Peyer's patch (tissue), 4 donors: ENCODE data around the gene CDK5RAP1. TPM values are rescaled to one million over a fixed set of nuclear protein-coding genes. Genes with fewer than 3 reads are reported as not detected.
A peak's percentile ranks its signal among the peaks of the same experiment; 100 is the strongest.
"Not testable (repeated sequence)": the region's sequence is repeated elsewhere in the genome, so short reads cannot be mapped to it uniquely, and the experiment has no call there.

Experiments
- DNase-seq, 3 donors: peaks; one replicate each; pipeline ENCODE4 v3.0.0-alpha.2; 2017 to 2019
- H3K27ac ChIP-seq, 4 donors: fragments of 200-600 bp; sonication (generic); one replicate each; pipeline ENCODE4 v1.5.1; 2016 to 2019
- H3K27me3 ChIP-seq, 2 donors: fragments of 200-600 bp; sonication (generic); one replicate each; pipeline ENCODE4 v1.5.1; 2019
- H3K36me3 ChIP-seq, 3 donors: fragments of 200-600 bp; sonication (generic); one replicate each; pipeline ENCODE4 v1.5.1; 2016 to 2019
- H3K4me1 ChIP-seq, 4 donors: fragments of 200-600 bp; sonication (generic); one replicate each; pipeline ENCODE4 v1.5.1; 2016 to 2019
- H3K4me3 ChIP-seq, 4 donors: fragments of 200-600 bp; sonication (generic); 1 replicate in 3 of 4; 2 replicates in 1 of 4; pipeline ENCODE4 v1.5.1; 2016 to 2019; ENCODE audit warnings: mild to moderate bottlenecking in 1 of 4
- H3K9me3 ChIP-seq, 4 donors: fragments of 200-600 bp; sonication (generic); one replicate each; pipeline ENCODE4 v1.5.1; 2016 to 2019; ENCODE audit warnings: mild to moderate bottlenecking in 1 of 4
- POLR2A ChIP-seq, 2 donors: fragments of 450-650 bp; IDR thresholded peaks; one replicate each; pipeline ENCODE4 v1.5.1; 2017; ENCODE audit warnings: antibody characterized with exemption in 2 of 2, mild to moderate bottlenecking in 2 of 2, moderate library complexity in 2 of 2
- total RNA-seq, 4 donors: library from RNA; depleted of rRNA; stranded (reverse); fragments of >200 nt; gene quantifications; one replicate each; pipeline ENCODE4 v1.1.0, GENCODE V29; 2016
- TF ChIP-seq, protein P1 (sequence below), 6 experiments: fragments of 450-650 bp in 4 of 6; fragments of 200-600 bp in 2 of 6; sonication (generic) in 1 of 6; IDR thresholded peaks; one replicate each; pipeline ENCODE4 v1.5.1; 2017 to 2019; ENCODE audit warnings: antibody characterized with exemption in 6 of 6, mild to moderate bottlenecking in 3 of 6, moderate library complexity in 1 of 6

CDK5RAP1 gene
- total RNA-seq, 4 donors from 2014 or later: 23.5 to 47.0 (median 30.9) TPM

DNA sequence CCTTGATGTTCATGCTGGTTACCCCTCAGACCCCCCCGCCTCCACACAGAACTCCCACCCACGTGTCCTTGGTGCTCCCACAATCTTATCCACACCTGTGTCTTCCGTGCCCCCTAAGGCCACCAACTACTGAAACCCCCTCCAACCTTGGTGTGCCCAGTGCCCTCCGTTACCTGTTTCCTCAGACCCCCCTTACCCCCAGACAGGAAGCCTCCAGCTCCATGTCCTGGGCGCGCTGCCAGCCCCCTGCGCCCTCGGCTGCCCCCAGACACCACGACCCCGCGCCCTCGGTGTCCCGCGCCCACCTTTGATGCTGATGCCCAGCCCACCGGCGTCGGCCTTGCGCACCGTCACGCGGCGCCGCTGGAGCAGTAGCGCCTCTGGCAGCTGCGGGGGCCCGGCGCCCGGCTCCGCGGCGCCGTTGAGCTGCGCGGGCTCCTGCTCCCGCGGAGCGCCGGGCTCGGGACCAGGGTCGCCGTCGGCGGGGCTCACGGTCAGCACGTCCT lies 41.7 kb upstream of the CDK5RAP1 start:
- Histone ChIP-seq H3K36me3 (no peaks in the 10 kb centered on the region), H3K27ac (peak overlapping the region; percentile 78 to 90 (median 84)), H3K27me3 (no peaks in the 10 kb centered on the region), H3K4me1 (peaks cover 0 to 18% (median 3%) of the 10 kb centered on the region in 4 donors), H3K4me3 (peak overlapping the region; percentile 81 to 97 (median 88)), H3K9me3 (no peaks in the 10 kb centered on the region)
- peak in 1 of 3 donors; percentile 58 for DNase-seq
- TF ChIP-seq, protein P1, sequence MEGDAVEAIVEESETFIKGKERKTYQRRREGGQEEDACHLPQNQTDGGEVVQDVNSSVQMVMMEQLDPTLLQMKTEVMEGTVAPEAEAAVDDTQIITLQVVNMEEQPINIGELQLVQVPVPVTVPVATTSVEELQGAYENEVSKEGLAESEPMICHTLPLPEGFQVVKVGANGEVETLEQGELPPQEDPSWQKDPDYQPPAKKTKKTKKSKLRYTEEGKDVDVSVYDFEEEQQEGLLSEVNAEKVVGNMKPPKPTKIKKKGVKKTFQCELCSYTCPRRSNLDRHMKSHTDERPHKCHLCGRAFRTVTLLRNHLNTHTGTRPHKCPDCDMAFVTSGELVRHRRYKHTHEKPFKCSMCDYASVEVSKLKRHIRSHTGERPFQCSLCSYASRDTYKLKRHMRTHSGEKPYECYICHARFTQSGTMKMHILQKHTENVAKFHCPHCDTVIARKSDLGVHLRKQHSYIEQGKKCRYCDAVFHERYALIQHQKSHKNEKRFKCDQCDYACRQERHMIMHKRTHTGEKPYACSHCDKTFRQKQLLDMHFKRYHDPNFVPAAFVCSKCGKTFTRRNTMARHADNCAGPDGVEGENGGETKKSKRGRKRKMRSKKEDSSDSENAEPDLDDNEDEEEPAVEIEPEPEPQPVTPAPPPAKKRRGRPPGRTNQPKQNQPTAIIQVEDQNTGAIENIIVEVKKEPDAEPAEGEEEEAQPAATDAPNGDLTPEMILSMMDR (IDR thresholded peaks at IDR 0.05): no peak
- TF ChIP-seq POLR2A (IDR thresholded peaks at IDR 0.05): no peak

DNA sequence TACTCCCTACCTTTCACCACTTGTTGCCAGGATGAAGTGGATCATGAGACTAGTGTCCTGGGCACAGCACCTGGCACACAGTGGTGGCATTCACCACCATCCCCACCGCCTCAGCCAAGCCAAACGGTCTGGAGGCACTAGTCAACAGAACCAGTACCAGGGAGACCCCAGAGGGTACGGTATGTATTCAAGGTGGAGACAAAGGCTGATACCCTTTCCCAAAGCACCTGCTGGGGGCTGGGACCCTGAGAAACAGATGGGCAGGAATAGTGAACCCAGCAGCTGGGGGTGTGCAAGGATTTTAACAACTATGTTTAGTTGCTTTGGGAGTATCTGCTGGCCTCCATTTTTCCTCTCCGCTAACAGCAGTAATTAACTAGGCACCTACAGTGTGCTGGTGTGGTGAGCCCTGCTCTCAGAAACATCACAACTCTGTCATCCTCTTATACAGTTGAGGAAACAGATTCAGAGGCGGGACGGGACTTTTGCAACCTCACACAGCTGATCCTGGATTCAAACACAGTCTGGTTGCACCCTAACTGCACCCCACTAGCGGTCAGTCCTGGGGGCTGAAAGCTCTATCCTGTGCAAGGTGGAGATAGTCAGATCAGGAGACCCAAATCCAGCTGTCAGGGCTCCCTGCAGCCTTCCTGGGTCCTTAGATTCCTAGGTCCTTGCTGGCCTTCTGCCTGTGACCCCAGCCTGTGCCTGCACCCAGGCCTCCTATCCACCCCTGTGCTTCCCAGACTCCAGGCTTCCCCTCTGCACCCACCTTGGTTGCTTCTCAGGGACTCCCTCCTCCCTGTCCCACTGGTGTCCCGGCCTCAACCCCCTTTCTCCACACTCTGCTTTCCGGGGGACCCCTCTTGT lies 41.1 kb upstream of the CDK5RAP1 start:
- no peaks in the 10 kb centered on the region for H3K9me3 ChIP-seq
- no peak for DNase-seq
- no peaks in the 10 kb centered on the region for H3K27me3 ChIP-seq
- peak overlapping the region; percentile 81 to 97 (median 88) for H3K4me3 ChIP-seq
- peak overlapping the region in 2 of 4 donors; percentile 82 to 86 for H3K27ac ChIP-seq
- no peaks in the 10 kb centered on the region for H3K36me3 ChIP-seq
- peaks cover 0 to 18% (median 3%) of the 10 kb centered on the region in 4 donors for H3K4me1 ChIP-seq
- TF ChIP-seq, protein P1 (IDR thresholded peaks at IDR 0.05): no peak
- TF ChIP-seq POLR2A (IDR thresholded peaks at IDR 0.05): no peak

DNA sequence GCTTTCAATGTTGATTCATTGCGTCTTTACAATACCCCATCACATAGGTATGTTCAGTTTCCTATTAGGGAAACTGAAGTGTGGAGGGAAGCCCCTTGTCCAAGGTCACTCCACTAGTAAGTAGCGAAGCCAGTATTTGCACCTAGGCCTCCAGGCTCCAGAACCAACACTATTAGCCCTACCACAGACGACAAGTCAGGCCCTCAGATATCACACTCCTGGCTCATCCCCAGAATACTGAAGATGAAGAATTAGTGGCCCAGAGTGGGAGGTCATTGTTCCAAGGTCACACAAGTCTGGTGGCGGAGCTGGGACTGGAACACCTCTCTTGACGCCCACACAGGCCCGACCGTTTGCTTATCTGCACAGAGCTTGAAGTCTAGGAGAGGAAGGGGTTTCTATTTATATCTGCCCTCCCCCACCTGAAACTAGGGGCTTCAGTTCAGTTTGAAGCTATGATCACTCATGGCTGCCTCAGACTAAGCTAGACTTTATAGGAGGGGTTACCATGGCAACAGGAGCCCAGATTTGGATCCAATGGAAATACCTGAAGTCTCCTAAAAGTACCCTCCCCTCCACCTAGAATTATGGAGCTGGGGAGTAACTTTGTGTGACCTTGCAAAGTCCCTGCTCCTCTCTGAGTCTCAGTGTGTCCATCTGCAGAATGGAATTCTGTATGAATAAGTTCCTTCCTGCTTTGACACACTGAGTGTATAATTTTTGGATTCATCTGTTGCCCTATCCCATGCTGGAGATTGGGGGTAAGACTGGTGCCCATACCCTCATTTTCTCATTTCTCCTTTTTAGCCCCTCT lies 40.0 kb upstream of the CDK5RAP1 start:
- H3K27ac ChIP-seq: no peak overlapping the region

DNA sequence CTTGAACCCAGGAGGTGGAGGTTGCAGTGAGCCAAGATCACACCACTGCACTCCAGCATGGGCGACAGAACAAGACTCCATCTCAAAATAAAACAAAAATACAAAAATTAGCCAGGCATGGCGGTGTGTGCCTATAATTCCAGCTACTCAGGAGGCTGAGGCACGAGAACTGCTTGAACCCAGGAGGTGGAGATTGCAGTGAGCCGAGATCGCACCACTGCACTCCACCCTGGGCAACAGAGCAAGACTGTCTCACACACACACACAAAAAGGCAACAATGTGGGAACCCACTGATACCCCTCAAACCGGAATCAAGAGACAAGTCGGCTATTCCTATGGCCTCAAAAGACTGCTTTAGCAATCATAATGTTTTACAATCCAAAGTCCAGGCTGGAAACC lies 39.2 kb upstream of the CDK5RAP1 start:
- DNase-seq, H3K27ac ChIP-seq, H3K4me3 ChIP-seq: not testable (repeated sequence)

More for the DNA sequence above, 40.0 kb upstream of the CDK5RAP1 start:
- Histone ChIP-seq H3K4me3 (no peak overlapping the region), H3K4me1 (peaks cover 0 to 18% (median 3%) of the 10 kb centered on the region in 4 donors), H3K9me3 (no peaks in the 10 kb centered on the region), H3K36me3 (no peaks in the 10 kb centered on the region), H3K27me3 (no peaks in the 10 kb centered on the region)
- no peak for TF ChIP-seq POLR2A (IDR thresholded peaks at IDR 0.05)
- TF ChIP-seq, protein P1 (IDR thresholded peaks at IDR 0.05): no peak
- DNase-seq: no peak

DNA sequence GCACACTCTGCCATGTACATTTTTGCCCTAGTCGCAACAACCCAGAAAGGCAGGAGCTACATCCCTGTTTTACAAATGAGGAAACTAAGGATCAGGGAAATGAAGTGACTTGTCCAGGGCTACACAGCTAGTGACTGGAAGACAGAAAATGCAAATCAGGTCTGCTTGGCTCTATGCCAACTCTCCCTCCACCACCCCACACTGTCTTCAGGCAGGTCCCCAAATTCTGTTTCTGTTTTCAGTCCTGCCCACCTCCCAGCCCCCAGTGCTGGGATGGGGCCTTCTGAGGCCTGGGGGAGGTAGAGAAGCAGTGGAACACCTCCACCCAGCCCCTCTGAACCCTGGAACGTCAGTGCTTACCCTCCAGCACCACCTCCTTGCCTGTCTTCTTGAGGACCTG lies 37.2 kb upstream of the CDK5RAP1 start:
- no peaks in the 10 kb centered on the region for H3K36me3 ChIP-seq
- H3K9me3 ChIP-seq: no peaks in the 10 kb centered on the region
- no peak overlapping the region for H3K27ac ChIP-seq
- no peak for TF ChIP-seq POLR2A (IDR thresholded peaks at IDR 0.05)
- no peaks in the 10 kb centered on the region for H3K27me3 ChIP-seq
- peaks cover 0 to 12% (median 0%) of the 10 kb centered on the region in 4 donors for H3K4me1 ChIP-seq
- no peak for DNase-seq
- H3K4me3 ChIP-seq: no peak overlapping the region

More for the DNA sequence above, 39.2 kb upstream of the CDK5RAP1 start:
- peaks cover 0 to 18% (median 3%) of the 10 kb centered on the region in 4 donors for H3K4me1 ChIP-seq
- not testable (repeated sequence) for H3K27me3 ChIP-seq, H3K9me3 ChIP-seq, H3K36me3 ChIP-seq

DNA sequence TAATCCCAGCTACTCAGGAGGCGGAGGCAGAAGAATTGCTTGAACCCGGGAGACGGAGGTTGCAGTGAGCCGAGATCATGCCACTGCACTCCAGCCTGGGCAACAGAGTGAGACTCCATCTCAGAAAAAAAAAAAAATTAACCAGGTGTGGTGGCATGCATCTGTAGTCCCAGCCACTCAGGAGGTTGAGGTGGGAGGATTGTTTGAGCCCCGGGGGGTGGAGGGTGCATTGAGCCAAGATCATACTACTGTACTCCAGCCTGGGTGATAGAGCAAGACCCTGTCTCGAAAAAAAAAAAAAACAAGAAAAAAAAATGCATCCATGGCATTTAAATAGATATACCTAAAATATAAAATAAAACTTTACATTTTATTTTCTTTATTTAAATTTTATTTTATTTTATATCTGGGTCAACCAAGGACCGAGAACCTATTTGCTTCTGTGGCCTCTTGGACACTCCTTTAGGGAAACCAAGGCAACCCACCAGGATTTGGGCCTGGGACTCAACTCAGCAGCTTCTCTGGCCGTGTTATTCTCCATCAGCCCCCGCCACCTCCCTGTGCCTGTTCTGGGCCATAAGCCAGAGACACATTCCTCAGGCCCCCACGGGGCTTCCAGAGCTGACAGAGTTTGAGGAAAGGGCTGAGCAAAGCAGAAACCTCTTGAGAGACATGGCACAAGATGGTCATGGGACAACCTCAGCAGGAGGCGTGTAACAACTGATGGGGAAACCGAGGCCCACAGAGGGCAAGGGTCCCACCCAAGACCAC lies 36.0 kb upstream of the CDK5RAP1 start:
- TF ChIP-seq POLR2A (IDR thresholded peaks at IDR 0.05): no peak
- TF ChIP-seq, protein P1 (IDR thresholded peaks at IDR 0.05): no peak
- Histone ChIP-seq H3K27me3 (no peaks in the 10 kb centered on the region), H3K36me3 (no peaks in the 10 kb centered on the region), H3K4me3 (no peak overlapping the region), H3K27ac (no peak overlapping the region), H3K9me3 (no peaks in the 10 kb centered on the region), H3K4me1 (peaks cover 0 to 3% (median 0%) of the 10 kb centered on the region in 4 donors)
- no peak for DNase-seq
